ENCODE measurements around the gene PVR.
"Not testable (repeated sequence)": the region's sequence is repeated elsewhere in the genome, so short reads cannot be mapped to it uniquely, and the experiment has no call there.

The PVR gene, protein sequence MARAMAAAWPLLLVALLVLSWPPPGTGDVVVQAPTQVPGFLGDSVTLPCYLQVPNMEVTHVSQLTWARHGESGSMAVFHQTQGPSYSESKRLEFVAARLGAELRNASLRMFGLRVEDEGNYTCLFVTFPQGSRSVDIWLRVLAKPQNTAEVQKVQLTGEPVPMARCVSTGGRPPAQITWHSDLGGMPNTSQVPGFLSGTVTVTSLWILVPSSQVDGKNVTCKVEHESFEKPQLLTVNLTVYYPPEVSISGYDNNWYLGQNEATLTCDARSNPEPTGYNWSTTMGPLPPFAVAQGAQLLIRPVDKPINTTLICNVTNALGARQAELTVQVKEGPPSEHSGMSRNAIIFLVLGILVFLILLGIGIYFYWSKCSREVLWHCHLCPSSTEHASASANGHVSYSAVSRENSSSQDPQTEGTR

DNA sequence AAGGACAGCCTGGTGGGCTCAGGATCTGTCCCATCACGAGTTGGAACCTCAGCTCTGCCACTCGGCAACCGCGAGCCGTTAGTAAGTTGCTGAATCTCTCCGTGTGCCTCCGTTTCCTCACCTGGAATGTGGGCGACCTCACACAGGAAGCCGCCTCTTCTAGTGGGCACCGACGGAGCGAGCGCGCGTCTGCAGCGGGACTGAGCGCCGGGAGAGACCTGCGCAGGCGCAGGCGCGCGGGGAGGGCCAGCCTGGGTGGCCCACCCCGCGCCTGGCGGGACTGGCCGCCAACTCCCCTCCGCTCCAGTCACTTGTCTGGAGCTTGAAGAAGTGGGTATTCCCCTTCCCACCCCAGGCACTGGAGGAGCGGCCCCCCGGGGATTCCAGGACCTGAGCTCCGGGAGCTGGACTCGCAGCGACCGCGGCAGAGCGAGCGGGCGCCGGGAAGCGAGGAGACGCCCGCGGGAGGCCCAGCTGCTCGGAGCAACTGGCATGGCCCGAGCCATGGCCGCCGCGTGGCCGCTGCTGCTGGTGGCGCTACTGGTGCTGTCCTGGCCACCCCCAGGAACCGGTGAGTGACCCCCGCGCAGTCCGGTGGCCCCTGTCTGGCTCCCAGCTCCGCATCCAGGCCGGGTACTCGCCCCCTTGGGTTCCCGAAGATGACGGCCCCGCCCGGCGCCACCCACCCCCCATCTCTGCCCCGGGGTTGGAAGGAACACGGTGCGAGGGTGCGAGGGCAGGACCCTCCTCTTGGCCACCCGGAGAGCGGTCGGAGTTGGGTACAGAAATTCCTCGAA lies at the start of gene PVR:
Gene PVR (plus strand): TSS at position 306 of the 797 bp plus-strand sequence. CDS start 187 bp downstream, at position 493.
- peak; percentile 33 for DNase-seq (ENCODE audit: low read depth)

DNA sequence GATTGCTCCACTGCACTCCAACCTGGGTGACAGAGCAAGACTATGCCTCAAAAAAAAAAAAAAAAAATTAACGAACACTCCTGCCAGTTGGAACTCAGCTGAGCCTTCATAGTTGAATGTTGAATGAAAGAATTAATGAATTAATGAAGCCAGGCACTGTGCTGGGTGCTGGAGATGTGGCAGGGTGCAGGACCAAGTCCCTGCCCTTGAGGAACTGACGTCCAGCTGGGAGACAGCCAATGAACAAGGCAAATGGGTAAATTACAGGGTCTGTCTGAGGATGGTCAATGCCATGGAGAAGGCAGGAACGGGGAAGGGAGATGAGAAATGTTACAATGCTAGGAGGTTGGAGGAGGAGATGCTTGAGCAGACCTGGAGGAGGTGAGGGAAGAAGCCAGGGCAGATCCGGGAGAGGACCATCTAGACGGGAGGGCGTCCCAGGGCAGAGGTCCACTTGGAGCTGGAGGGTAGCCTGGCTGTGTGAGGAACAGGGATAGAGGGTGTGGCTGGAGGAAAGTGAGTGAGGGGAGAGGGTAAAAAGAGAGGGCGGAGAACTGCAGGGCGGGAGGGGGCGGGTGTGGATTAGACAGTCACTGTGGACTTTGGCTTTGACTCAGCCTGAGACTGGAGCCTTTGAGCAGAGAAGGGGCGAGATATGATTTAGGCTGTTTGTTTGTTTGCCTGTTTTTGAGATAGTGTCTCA lies 47.1 kb upstream of the PVR start:
- DNase-seq (ENCODE audit: low read depth): no peak

DNA sequence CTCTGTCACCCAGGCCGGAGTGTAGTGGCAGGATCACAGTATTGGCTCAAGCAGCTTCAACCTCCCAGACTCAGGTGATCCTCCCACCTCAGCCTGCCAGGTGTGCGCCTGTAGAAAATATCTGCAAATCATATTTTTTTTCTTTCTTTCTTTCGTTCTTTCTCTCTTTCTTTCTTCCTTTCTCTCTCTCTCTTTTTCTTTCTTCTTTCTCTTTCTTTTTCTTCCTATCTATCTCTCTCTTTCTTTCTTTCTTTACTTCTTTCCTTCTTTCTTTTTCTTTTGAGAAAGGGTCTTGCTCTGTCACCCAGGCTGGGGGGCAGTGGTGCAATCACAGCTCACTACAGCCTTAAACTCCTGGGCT lies 46.6 kb upstream of the PVR start:
- no peak for DNase-seq (ENCODE audit: low read depth)

DNA sequence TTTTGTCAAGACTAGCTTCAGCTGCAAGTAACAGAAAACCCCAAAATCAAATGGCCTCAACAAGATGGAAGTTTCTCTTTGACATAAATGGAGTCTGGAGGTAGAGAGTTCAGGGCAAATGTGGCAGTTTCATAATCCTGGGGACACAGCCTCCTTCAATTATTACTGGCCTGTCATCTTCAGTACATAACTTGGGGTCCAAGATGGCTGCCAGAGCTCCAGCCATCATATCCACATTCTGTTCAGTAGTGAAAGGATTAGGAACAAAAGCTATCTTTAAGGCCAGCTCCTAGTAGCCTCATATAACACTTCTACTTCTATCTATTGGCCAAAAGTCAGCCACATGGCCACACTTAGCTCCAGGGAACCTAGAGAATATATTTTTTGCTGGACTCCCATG lies 45.4 kb upstream of the PVR start:
- no peak for DNase-seq (ENCODE audit: low read depth)

DNA sequence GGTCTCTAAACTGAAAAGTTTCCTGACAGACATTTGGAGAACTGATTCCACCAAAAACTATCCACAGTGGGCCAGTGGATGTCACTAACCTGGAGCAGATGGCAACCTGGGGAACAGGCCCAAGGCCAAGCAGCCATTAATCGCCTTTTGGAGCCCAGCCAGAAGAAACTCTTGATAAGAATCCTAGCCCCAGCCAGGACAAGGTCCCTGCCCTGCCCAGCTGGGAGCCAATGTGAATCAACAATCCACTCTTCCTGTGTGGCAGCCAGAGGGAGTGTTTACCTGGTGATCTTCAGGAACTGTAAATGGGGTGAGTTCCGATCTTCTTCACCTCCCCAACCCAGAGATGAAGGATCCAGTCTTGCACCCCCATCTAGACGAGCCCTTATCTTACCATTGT lies 44.8 kb upstream of the PVR start:
- no peak for DNase-seq (ENCODE audit: low read depth)

DNA sequence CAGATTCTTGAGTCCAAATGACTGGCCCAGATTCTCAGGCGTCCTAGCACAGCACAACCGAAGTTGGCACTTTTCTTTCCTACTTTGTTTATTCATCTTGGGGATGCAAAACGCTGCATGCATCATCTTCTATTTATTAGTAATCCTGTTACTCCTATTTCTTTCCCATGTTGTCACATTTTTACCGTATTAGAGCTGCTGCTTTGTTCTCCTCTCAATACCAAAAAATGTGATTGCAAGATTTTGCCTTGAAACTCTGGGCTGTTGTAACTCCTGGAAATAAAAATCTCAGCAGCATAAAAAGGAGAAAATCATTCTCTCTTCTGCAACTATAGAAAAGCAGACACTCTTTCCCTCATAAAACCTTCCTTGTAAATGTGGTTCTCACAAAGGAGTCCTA lies 43.2 kb upstream of the PVR start:
- DNase-seq (ENCODE audit: low read depth): no peak

DNA sequence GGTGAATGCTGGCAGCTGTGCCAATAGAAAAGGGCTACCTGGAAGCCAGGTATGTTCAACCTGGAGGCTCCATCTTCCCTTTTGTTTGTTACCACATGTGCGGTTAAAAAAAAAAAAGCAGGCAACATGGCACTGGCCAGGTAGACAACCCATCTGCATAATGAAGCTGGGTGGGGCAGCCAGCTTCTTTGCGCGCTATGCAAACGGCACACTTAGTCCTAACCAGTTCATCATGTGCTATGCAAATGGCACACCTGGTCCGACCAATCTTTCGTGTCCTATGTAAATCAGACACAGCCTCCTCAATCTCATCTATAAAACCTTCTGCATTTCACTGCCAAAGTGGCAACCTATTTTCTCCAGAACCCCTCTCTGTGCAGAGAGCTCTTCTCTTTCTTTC lies 41.6 kb upstream of the PVR start:
- DNase-seq (ENCODE audit: low read depth): no peak

DNA sequence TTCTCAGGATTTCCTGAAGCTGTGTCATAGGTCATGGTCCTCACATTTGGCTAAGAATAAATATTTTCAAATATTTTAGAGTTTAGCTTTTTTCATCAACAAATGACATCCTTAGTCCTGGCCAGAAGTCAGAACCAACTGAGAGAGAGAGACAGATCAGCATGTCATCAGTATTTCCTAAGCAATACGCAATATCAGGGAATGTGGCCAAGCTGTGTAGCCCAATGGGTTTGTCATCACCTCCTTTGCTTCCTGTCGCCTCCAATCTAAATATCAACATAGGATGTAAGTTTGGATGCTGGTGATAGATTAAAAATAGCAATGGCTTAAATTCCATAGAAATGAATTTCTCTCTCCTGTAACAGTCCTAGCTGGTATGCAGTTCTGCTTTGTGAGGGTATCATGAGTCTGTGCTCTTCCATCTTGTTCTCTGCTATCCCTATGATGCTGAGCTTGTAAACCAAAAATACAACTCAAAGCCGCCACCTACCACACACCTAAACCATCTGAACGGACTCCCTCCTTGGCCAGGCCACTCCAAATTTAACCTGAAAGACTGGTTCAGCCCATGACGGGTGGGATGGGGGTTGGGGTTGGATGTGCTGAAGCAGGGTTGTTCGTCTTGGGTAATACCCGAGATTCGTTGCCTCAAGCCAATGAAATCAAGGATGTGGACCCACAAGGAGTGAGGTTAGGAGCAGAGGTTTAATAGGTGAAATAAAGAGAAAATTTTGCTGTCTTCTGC lies 40.3 kb upstream of the PVR start:
- no peak for DNase-seq (ENCODE audit: low read depth)

DNA sequence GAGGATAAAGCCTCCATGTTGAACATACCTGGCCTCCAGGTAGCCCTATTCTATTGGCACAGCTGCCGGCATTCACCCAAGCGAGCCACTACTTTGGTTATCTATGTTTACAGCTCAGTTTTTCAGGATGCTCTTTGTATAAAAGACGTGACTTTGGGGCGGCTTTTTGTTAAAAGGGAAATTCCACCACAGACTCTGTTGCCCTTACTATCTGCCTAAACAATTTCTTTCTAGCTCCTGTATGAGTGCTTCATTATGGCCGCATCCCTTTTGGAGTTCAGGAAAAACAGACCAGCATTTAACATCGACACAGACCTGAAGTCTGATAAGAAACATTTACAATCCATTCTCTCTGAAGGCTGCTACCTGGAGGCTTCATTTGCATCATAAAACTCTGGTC lies 39.5 kb upstream of the PVR start:
- no peak for DNase-seq (ENCODE audit: low read depth)

DNA sequence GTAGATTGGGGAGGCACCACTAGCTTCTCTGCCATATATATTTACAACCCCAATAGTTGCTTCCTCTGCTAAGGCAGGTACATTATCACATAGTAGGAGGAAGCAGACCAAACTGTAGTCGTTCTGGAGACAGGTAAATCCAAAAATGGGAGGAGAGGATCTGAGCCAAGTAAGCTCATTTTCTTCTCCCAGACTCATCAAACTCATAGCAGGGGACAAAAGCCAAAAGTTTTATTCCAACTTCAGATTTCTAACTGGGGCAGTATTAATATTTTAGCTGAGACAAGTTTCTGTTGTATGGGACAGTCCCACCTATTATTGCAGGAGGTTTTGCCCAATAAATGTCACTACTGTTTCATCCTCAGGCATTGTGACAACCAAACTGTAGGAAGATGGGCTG lies 38.2 kb upstream of the PVR start:
- no peak for DNase-seq (ENCODE audit: low read depth)

DNA sequence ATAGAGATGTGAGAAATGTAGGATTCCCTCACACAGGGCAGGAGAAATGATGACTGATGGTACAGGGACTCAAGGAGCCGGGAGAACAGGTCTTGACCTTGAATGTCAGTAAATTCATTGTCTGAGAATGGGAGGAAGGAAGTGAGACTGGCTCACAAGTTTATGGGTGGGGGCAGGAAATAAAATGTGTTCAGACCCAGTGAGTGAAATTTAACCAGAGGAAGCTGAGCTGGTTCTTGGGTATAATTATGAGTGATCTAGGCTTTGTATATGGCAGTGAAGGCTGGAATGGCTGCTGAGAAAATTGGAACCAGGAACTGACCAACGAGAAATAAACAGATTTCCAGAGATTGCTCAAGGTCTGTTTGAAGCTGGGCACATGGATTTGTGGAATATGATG lies 36.7 kb upstream of the PVR start:
- DNase-seq (ENCODE audit: low read depth): no peak

DNA sequence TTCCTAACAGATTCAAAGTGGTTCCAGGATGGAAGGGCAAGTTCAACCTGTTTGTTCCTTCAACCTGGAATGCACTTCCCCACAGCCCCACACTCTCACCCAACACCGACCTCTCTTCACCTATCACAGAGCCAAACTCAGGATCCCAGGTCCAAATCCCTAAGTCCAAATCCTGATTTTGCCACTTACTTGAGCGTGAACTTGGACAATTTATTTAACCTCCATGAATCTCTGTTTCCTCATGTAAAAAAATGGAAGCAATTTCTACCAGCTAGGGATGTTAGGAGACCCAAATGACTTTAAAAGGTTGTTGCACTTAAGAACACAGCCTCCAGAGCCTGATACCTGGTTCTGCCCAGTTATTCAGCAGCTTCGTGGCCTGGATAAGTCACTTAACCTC lies 35.8 kb upstream of the PVR start:
- no peak for DNase-seq (ENCODE audit: low read depth)

DNA sequence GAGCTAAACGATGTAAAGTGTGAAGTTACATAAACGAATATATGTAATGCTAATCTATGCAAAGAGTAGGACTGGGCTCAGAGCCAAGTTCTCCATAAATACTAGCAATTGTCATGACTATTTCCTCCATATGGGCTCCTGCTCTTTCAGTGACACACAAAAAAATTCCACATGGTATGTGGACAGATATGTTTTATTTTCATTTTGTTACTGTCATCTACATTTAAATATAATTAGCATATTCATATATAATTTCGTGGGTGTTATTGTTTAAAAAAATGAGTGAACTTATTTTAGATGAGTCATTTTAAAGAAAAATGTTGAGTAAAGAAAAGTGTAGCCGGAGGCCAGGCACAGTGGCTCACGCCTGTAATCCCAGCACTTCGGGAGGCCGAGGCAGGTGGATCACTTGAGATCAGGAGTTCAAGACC lies 35.3 kb upstream of the PVR start:
- no peak for DNase-seq (ENCODE audit: low read depth)

DNA sequence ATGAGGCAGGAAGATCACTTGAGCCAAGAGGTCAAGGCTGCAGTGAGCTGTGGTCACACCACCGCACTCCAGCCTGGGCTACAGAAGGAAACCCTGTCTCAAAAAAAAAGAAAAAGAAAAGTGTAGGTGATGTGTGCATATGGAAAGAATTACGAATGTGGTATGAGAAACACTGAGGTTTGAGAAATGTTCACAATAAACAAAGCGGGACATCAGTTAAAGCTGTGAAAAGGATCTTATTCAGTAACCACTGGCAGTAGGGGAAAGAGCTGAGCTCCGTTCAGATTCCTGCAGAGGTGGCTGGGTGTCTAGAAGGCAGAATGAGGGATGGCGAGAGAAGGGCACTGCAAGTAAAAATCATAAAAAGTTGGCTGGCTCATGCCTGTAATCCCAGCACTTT lies 34.5 kb upstream of the PVR start:
- no peak for DNase-seq (ENCODE audit: low read depth)

DNA sequence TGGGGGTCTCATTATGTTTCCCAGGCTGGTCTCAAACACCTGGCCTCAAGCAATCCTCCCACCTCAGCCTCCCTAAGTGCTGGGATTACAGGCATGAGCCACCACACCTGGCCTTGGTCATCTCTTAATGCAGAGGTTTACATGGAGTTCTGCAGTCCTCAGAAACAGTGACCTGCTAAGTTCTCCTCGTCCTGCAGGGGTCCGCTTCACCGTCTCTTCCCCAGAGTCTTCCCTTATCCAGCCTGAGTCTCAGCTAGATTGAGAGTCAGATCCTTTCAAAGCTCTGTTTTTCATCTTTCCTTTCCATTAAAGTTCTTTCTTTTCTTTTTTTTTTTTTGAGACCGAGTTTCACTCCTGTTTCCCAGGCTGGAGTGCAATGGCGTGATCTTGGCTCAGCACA lies 33.2 kb upstream of the PVR start:
- not testable (repeated sequence) for DNase-seq (ENCODE audit: low read depth)

DNA sequence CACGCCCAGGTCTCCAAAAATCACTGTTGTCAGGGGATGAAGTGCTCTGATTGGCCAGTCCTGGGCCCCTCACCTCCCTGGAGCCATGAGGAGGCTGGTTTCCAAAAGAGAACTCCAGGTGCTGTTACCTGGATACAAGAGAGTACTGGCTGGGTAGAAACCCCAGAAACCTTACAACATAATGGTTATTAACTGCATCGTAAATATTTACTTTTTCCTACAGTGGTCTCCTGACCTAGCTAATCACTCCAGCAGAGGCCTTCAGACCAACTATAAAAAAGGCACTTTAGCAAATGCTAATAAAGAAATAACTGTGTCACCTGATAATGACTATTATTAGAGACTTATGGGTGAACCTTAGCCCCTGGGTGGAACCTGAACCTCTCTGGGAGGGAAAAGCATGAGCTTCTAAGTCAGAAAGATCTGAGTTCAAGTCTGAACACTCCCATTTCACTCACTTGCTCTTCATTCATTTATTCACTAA lies 31.9 kb upstream of the PVR start:
- DNase-seq (ENCODE audit: low read depth): no peak

DNA sequence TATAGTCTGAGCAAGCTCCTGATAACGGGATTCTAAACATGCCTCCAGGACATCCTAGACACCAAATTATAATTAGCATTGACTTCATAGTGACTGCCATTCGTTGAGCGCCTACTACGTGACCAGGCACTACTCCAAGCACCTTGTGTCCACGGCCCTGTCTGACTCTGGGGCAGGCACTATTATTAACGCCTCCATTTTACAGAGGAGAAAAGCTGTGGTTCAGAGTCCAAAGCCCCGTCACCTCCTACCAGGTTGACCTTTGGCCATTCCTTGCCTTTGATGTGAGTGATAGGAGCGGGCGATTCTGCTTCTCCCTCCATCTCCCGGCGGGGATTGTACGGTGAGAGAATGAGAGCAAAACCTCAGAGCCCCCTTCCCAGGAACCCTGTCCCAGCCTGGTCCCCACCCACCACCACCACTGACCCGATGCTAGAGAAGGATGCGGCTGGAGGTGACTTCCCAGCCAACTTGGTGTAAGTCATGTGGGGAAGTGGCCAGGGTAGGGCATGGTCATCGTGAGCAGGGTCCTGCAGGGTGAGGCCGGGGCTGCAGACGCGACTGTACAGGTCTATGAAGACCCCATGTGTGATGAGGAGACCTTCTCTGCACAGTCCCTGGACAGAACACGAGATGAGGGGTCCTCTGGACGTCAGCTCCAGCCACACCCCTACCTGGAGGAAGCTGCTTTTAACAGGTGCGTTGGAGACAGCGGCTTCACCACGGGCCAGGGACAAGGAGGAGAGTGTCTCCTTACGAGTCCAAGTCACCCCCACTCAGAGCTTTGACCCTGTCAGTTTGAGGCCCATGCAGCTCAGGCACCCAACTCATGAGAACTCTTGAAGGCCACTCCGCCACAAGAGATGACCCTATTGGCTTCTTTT lies 30.2 kb upstream of the PVR start, which contains the start of gene IGSF23:
Gene IGSF23 (plus strand): TSS at position 269 of the 884 bp plus-strand sequence. CDS start 83 bp downstream, at position 352.
- DNase-seq (ENCODE audit: low read depth): no peak

DNA sequence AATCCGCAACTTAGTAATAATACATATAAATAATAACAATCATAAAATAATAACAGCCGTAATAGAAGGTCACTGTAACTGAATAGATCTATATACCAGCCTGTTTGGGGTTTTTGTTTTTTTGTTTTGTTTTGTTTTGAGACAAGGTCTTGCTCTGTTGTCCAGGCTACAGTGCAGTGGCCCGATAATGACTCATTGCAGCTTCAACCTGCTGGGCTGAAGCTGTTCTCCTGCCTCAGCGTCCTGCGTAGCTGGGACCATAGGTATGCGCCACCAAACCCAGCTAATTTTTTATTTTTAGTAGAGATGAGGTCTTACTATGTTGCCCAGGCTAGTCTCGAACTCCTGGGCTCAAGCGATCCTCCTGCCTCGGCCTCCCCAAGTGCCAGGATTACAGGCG lies 29.4 kb upstream of the PVR start:
- DNase-seq (ENCODE audit: low read depth): no peak

DNA sequence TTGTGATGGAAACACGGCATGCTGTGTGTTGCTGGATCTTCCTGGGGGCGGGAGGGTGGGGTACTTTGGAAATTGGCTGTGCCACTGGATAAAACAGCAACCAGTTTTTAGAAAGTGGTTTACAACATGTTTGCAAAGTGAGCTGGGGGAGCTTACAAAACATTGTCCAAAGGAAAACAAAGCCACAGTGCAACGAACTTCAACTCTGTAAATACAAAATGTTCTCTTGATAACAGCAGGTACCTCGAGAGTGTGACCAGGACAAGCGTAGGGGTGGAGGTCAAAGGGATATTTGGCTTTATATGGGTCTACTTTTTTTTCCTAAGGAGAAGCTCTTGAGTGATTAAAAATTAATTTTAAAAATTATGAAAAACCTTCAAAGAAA lies 27.9 kb upstream of the PVR start:
- DNase-seq (ENCODE audit: low read depth): no peak

DNA sequence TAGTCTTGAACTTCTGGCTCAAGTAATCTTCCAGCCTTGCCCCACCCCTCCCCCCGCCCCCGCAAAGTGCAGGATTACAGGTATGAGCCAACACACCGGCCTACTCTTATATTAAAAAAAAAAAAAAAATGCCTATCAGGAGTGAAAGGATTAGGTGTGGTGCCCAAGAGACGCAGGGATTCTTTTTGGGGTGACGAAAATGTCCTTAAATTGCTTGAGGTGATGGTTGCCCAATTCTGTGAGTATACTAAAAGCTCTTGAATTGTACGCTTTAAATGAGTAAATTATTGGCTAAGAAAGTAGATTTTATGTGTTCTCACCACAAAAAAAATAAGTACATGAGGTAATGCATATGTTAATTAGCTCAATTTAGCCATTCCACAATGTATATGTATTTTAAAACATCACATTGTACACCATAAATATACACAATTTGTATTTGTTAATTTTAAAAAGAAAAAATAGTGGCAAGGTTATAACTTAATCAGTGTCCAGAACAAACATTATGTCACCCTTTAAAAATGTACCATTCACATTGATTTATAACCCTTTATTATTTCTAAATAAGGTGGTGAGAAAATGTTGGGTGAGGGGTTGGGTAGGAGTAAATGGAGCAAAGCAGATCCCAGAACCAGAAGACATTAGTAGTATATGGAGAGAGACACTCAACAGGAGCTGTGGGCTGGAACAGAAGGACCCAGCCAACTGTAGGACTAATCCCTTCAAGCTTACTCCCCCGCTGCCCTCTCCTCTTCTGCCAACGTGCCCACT lies 26.4 kb upstream of the PVR start:
- DNase-seq (ENCODE audit: low read depth): no peak
